Measurements from ENCODE around the gene PRCC.

DNA sequence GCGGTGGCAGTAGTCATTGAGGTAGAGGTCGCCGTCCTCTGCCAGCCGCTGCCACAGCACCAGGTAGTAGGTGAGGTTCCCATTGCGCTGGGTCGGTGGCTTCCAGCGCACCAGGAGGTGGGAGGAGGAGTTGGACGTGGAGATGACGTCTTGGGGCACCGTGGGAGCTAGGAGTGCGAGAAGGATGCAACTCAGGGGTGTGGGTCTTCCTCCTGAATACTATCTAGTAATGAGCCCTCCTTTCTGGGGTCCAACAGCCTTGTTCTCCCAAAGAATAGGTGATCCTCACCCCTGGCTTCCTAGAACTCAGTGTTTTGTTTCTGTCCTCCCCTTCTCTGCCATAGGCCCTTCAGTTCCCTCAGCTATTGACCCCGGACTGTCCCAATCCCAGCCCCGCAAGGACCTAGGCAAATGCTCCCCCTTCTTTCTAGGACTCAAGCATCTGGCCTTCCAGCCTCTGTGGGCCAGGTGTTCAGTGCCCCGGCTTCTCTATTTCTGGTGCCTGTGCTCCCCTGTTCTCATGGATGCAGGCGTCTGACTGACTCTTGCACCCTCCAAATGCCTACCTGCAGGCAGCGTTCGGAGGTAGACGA, 78.7 kb downstream of the PRCC start:
- TF ChIP-seq, protein P1, sequence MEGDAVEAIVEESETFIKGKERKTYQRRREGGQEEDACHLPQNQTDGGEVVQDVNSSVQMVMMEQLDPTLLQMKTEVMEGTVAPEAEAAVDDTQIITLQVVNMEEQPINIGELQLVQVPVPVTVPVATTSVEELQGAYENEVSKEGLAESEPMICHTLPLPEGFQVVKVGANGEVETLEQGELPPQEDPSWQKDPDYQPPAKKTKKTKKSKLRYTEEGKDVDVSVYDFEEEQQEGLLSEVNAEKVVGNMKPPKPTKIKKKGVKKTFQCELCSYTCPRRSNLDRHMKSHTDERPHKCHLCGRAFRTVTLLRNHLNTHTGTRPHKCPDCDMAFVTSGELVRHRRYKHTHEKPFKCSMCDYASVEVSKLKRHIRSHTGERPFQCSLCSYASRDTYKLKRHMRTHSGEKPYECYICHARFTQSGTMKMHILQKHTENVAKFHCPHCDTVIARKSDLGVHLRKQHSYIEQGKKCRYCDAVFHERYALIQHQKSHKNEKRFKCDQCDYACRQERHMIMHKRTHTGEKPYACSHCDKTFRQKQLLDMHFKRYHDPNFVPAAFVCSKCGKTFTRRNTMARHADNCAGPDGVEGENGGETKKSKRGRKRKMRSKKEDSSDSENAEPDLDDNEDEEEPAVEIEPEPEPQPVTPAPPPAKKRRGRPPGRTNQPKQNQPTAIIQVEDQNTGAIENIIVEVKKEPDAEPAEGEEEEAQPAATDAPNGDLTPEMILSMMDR (IDR thresholded peaks at IDR 0.05) = no peak
- TF ChIP-seq POLR2A (IDR thresholded peaks at IDR 0.05) (no peak), EP300 (IDR thresholded peaks at IDR 0.05) (no peak)
